Upper lobe of left lung (tissue), 6 donors: ENCODE results near the gene MN1. TPM values are rescaled to one million over a fixed set of nuclear protein-coding genes. Genes with fewer than 3 reads are reported as not detected.
A peak's percentile ranks its signal among the peaks of the same experiment; 100 is the strongest.

Experiments used
- ATAC-seq, 2 donors: fragments of 200-7000 bp; cut with Tn5 transposase; one replicate each; pipeline ENCODE4 v1.9.1; 2022; ENCODE audit warnings: mild to moderate bottlenecking in 2 of 2, moderate library complexity in 2 of 2; ENCODE audit not compliant: low FRiP score in 2 of 2
- DNase-seq, 2 donors: peaks; one replicate each; pipeline ENCODE4 v3.0.0-alpha.2; 2019 to 2020
- H3K27ac ChIP-seq, 4 donors: fragments of 200-600 bp; sonication (generic); one replicate each; pipeline ENCODE4 v1.5.1; 2016 to 2019
- H3K27me3 ChIP-seq, 4 donors: fragments of 200-600 bp; sonication (generic); one replicate each; pipeline ENCODE4 v1.5.1; 2017 to 2019
- H3K36me3 ChIP-seq, 4 donors: fragments of 200-600 bp; sonication (generic); one replicate each; pipeline ENCODE4 v1.5.1; 2016 to 2019
- H3K4me1 ChIP-seq, 4 donors: fragments of 200-600 bp; sonication (generic); one replicate each; pipeline ENCODE4 v1.5.1; 2018 to 2019
- H3K4me3 ChIP-seq, 4 donors: fragments of 200-600 bp; sonication (generic); one replicate each; pipeline ENCODE4 v1.5.1; 2017 to 2019; ENCODE audit warnings: mild to moderate bottlenecking in 2 of 4, moderate library complexity in 1 of 4
- H3K9me3 ChIP-seq, 4 donors: fragments of 200-600 bp; sonication (generic); one replicate each; pipeline ENCODE4 v1.5.1; 2018 to 2019
- CTCF ChIP-seq, 6 experiments: fragments of 450-650 bp in 4 of 6; fragments of 200-600 bp in 2 of 6; sonication (generic) in 2 of 6; IDR thresholded peaks; one replicate each; pipeline ENCODE4 v1.5.1; 2016 to 2019; ENCODE audit warnings: antibody characterized with exemption in 6 of 6
- EP300 ChIP-seq, 4 donors: sonication (generic); formaldehyde crosslinking; IDR thresholded peaks; one replicate each; pipeline ENCODE4 v1.5.1; 2017; ENCODE audit warnings: antibody characterized with exemption in 4 of 4, control low read depth in 2 of 4
- POLR2A ChIP-seq, 4 donors: fragments of 450-650 bp; IDR thresholded peaks; one replicate each; pipeline ENCODE4 v1.5.1; 2016 to 2017; ENCODE audit warnings: antibody characterized with exemption in 4 of 4, mild to moderate bottlenecking in 2 of 4
- POLR2AphosphoS5 ChIP-seq, 2 donors: sonication (generic); formaldehyde crosslinking; IDR thresholded peaks; one replicate each; pipeline ENCODE4 v1.5.1; 2017; ENCODE audit warnings: antibody characterized with exemption in 2 of 2
- WGBS, 2 donors: methylation state at CpG; one replicate each; pipeline ENCODE4 v1.1.5; 2017 to 2018; 5-methylcytosine and 5-hydroxymethylcytosine counted together
- total RNA-seq, 6 donors: library from RNA; depleted of rRNA in 4 of 6; stranded (reverse); fragments of >200 nt in 4 of 6; gene quantifications; one replicate each; pipeline versions ENCODE4 v1.1.0 to v1.2.1, GENCODE V29; 2016 to 2021
- donor health status: DM: no; HTN: no; CAD: no; lungs with moderate emphysema.
- donor health status: DM: no; HTN: yes; CAD: no; lungs with severe emphysema.

Gene MN1
- total RNA-seq, 6 donors from 2014 or later = 1.0 to 17.8 (median 3.5) TPM

- no peaks in the 10 kb centered on the region for H3K4me1 ChIP-seq
- peaks cover 0 to 6% (median 0%) of the 10 kb centered on the region in 4 donors for H3K36me3 ChIP-seq
- 38 to 86% methylated on average over 1 of the region's 1 CpG for WGBS, 2 donors
- DNase-seq (peak in 1 of 2 donors; percentile 8), ATAC-seq (no peak)
- no peaks in the 10 kb centered on the region for H3K9me3 ChIP-seq
- TF ChIP-seq EP300 (IDR thresholded peaks at IDR 0.05) (no peak), POLR2A (IDR thresholded peaks at IDR 0.05) (no peak), POLR2AphosphoS5 (IDR thresholded peaks at IDR 0.05) (no peak), CTCF (IDR thresholded peaks at IDR 0.05) (no peak)
- H3K27me3 ChIP-seq = no peaks in the 10 kb centered on the region
- no peak overlapping the region for H3K4me3 ChIP-seq
- no peak overlapping the region for H3K27ac ChIP-seq
Observed at GRCh38 chr22:27842201-27842600, 40.6 kb upstream of the MN1 start.

GRCh38 chr22:27840436-27840835 is 38.9 kb upstream of the MN1 start:
- WGBS, 2 donors = 84 to 92% methylated on average over 7 of the region's 7 CpGs
- Histone ChIP-seq H3K27me3 (no peaks in the 10 kb centered on the region), H3K27ac (no peak overlapping the region)

GRCh38 chr22:27839057-27839660 is 37.6 kb upstream of the MN1 start:
- Histone ChIP-seq H3K4me3 (no peak overlapping the region), H3K4me1 (no peaks in the 10 kb centered on the region), H3K27me3 (no peaks in the 10 kb centered on the region), H3K9me3 (no peaks in the 10 kb centered on the region), H3K36me3 (no peaks in the 10 kb centered on the region), H3K27ac (no peak overlapping the region)
- WGBS, 2 donors = 83 to 88% methylated on average over 13 of the region's 13 CpGs
- DNase-seq (no peak), ATAC-seq (no peak)
- TF ChIP-seq EP300 (IDR thresholded peaks at IDR 0.05) (no peak), POLR2AphosphoS5 (IDR thresholded peaks at IDR 0.05) (no peak), POLR2A (IDR thresholded peaks at IDR 0.05) (no peak), CTCF (IDR thresholded peaks at IDR 0.05) (no peak)

More at GRCh38 chr22:27840436-27840835, 38.9 kb upstream of the MN1 start:
- Histone ChIP-seq H3K9me3 (no peaks in the 10 kb centered on the region), H3K36me3 (peaks cover 0 to 4% (median 0%) of the 10 kb centered on the region in 4 donors), H3K4me3 (no peak overlapping the region), H3K4me1 (no peaks in the 10 kb centered on the region)
- TF ChIP-seq POLR2A (IDR thresholded peaks at IDR 0.05) (no peak), POLR2AphosphoS5 (IDR thresholded peaks at IDR 0.05) (no peak), EP300 (IDR thresholded peaks at IDR 0.05) (no peak), CTCF (IDR thresholded peaks at IDR 0.05) (no peak)
- ATAC-seq = no peak
- DNase-seq = no peak

GRCh38 chr22:27836181-27836580 is 34.6 kb upstream of the MN1 start:
- no peak for DNase-seq
- ATAC-seq = no peak
- Histone ChIP-seq H3K4me3 (no peak overlapping the region), H3K27me3 (no peaks in the 10 kb centered on the region), H3K27ac (no peak overlapping the region), H3K36me3 (no peaks in the 10 kb centered on the region), H3K4me1 (no peaks in the 10 kb centered on the region), H3K9me3 (no peaks in the 10 kb centered on the region)
- 77 to 80% methylated on average over 10 of the region's 10 CpGs for WGBS, 2 donors
- TF ChIP-seq POLR2AphosphoS5 (IDR thresholded peaks at IDR 0.05) (no peak), POLR2A (IDR thresholded peaks at IDR 0.05) (no peak), CTCF (IDR thresholded peaks at IDR 0.05) (no peak), EP300 (IDR thresholded peaks at IDR 0.05) (no peak)

- Histone ChIP-seq H3K4me1 (no peaks in the 10 kb centered on the region), H3K9me3 (no peaks in the 10 kb centered on the region), H3K36me3 (no peaks in the 10 kb centered on the region), H3K4me3 (no peak overlapping the region), H3K27me3 (no peaks in the 10 kb centered on the region), H3K27ac (no peak overlapping the region)
- ATAC-seq (no peak), DNase-seq (no peak)
- TF ChIP-seq POLR2A (IDR thresholded peaks at IDR 0.05) = no peak
- no peak for TF ChIP-seq EP300 (IDR thresholded peaks at IDR 0.05)
- no peak for TF ChIP-seq POLR2AphosphoS5 (IDR thresholded peaks at IDR 0.05)
- TF ChIP-seq CTCF (IDR thresholded peaks at IDR 0.05) = no peak
- 94 to 97% methylated on average over 6 of the region's 6 CpGs for WGBS, 2 donors
Observed at GRCh38 chr22:27835446-27835845, 33.9 kb upstream of the MN1 start.
